Cardiac fibroblast (primary cell): Measurements from ENCODE around the gene ZNF718.

Experiments
- DNase-seq, 2 donors: peaks; one replicate each; pipeline versions ENCODE4 v3.0.0 to v3.0.0-alpha.2; 2010; ENCODE audit warnings: low read depth in 2 of 2
- H3K4me3 ChIP-seq, 2 donors: replicated peaks in 1 of 2; 1 replicate in 1 of 2; 2 replicates in 1 of 2; pipeline ENCODE4 v1.5.1; 2011; ENCODE audit warnings: low read depth in 2 of 2, low read length in 2 of 2, mild to moderate bottlenecking in 2 of 2, moderate library complexity in 1 of 2
- TF ChIP-seq, protein P1 (sequence below): IDR thresholded peaks from one replicate; pipeline ENCODE4 v1.5.1; 2011; ENCODE audit warnings: low read depth, mild to moderate bottlenecking, low read length, inconsistent platforms

The ZNF718 gene

DNA sequence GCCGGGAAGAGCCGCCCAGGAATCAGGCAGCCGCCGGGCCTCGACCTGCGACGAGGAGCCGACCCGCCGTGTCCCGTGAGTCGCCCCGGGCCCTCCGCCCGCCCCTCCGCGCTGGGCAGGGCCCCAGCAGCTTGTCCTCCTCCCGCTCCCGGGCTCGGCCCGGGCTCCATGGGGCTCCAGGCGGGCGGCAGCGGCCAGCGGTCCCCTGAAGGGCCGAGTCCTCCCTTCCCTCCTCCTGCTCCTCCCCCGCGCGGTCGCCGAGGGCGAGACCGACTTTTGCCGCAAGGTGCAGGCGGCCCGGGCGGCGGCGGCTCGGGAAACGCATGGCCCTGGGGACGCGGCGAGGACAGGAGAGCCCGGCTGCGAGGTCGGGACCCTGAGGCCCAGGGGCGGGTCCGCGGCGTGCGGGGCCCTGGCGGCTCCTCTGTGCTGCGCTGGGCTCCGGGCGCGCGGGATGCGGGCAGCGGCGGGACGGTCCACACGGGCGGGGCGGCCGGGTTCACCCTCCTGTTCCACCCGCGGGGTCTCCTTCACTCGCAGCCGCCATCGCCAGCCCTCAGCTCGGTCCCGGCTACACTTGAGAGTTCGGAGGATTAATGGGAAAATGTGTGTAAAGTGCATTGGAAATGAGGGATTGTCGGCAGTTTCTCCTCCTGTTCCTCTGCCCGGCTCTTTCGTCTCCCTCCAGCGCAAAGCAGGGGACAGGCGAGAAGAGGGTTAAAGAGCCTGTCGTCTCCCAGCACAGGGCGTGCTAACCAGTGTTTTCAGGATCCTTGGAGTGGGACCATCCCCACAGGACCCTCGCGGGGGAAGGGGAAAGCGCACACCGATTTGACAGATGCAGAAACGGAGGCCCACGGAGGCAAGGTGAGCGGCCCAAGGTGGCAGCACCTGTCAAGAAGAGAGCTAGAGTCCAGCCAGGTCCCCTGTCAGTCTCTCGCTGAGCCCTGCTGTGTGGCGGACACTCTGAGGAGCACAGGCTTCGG lies 16.6 kb upstream of the ZNF718 start:
- H3K4me3 ChIP-seq, result no peak overlapping the region
- no peak for DNase-seq
- TF ChIP-seq, protein P1, sequence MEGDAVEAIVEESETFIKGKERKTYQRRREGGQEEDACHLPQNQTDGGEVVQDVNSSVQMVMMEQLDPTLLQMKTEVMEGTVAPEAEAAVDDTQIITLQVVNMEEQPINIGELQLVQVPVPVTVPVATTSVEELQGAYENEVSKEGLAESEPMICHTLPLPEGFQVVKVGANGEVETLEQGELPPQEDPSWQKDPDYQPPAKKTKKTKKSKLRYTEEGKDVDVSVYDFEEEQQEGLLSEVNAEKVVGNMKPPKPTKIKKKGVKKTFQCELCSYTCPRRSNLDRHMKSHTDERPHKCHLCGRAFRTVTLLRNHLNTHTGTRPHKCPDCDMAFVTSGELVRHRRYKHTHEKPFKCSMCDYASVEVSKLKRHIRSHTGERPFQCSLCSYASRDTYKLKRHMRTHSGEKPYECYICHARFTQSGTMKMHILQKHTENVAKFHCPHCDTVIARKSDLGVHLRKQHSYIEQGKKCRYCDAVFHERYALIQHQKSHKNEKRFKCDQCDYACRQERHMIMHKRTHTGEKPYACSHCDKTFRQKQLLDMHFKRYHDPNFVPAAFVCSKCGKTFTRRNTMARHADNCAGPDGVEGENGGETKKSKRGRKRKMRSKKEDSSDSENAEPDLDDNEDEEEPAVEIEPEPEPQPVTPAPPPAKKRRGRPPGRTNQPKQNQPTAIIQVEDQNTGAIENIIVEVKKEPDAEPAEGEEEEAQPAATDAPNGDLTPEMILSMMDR, result no peak

DNA sequence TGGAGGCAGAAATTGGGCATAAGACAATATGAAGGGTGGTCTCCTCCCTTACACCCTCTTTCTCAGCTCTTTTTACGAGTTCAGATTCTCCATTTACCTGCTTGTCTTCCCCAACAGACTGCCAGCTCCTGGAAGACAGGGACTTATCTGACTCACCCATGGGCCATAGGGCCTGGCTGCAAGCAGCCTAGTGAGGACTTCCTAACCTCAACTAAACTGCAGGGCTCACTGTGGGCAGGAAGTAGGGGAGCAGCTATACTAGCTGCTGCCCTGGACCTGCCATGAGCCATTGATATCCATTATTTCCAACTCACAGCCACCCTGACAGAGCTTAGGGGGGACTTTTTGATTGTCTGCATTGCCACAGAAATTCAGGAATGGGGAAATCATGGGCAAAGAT lies 11.5 kb upstream of the ZNF718 start:
- no peak for DNase-seq
- no peak overlapping the region for H3K4me3 ChIP-seq
- TF ChIP-seq, protein P1, result no peak

DNA sequence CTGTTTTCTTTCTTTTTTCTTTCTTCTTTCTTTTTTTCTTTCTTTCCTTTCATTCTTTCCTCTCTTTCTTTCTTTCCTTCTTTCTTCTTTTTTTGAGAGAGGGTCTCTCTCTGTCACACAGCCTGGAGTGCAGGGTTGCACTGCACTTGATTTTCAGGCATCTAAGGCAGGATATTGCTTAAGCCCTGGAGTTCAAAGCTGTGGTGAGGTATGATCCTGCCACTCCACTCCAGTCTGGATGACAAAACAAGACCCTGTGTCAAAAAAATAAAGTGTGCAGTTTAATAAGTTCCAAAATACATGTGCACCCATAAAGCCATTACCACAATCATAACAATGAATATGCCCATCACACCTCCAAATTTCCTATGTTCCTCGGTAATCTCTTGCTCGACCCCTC lies 10.6 kb upstream of the ZNF718 start:
- no peak for DNase-seq
- no peak overlapping the region for H3K4me3 ChIP-seq
- TF ChIP-seq, protein P1, result no peak

DNA sequence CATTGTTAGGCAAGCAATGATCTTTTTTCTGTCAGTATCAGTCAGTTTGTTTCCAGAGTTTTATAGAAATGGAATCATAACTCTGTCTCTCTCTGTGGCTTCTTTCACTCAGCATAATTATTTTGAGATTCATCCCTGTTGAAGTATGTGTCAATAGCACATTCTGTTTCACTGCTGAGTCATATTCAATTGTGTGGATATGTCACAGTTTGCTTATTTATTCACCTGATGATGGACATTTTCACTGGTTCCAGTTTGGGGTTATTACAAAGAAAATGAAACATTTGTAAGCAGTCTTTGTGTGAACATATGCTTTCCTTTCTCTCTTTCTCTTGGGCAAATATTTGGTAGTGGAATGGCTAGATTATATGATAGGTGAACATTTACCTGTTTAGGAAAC lies 10.2 kb upstream of the ZNF718 start:
- H3K4me3 ChIP-seq, result no peak overlapping the region
- DNase-seq, result no peak
- TF ChIP-seq, protein P1, result no peak

DNA sequence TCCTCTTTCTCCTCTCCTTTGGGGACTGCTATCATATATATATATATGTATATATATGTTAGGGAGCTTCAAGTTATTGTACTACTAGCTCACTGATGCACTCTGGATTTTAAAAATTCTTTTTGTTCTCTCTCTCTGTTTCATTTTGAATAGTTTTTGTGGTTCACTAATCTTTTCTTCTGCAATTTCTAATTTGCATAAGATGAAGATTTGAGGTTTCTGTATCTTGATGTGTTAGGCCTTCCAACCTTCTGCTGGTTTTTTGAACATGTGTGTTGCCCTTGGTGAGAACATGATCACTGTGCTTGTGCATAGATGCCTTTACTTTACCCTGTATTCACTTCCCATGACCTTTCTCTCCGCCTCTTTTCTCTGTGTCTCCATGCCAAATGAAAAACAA lies 7.8 kb upstream of the ZNF718 start:
- TF ChIP-seq, protein P1, result no peak
- no peak for DNase-seq
- no peak overlapping the region for H3K4me3 ChIP-seq

DNA sequence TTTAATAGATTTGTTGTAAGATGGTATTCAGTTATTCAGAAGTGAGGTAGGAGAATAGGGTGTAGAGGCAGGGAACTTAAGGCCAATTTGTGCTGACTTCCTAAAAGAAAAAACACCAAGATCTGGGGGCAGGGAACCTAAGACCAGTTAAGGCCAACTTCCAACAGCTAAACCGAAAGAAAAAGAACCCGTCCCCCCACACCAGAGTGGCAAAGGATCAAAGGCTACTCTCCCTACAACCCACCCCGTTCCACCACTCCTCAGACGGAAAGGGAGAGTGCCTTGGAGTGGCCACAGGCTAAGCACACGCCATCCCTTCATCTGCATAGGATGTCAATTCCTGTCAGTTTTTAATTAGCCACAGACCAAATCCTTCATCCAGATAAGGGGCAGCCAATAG lies 3.7 kb upstream of the ZNF718 start:
- H3K4me3 ChIP-seq, result no peak overlapping the region
- TF ChIP-seq, protein P1, result no peak
- DNase-seq, result no peak
